ENCODE data around the gene DLGAP1. TPM values are rescaled to one million over a fixed set of nuclear protein-coding genes. Genes with fewer than 3 reads are reported as not detected.

The DLGAP1 gene
- total RNA-seq, 1 donor from 2014 or later, result 0.05 TPM

GRCh38 chr18:3758531-3758930, 696.6 kb downstream of the DLGAP1 start:
- Mint-ChIP-seq H3K9me3 (ENCODE audit: unreplicated experiment) (peaks cover 20% of the 10 kb centered on the region), H3K36me3 (ENCODE audit: unreplicated experiment) (peaks cover 2% of the 10 kb centered on the region), H3K27me3 (ENCODE audit: unreplicated experiment) (peaks cover 5% of the 10 kb centered on the region), H3K4me1 (ENCODE audit: unreplicated experiment) (no peaks in the 10 kb centered on the region), H3K4me3 (ENCODE audit: unreplicated experiment) (no peak overlapping the region), H3K27ac (ENCODE audit: unreplicated experiment) (no peak overlapping the region)
- TF ChIP-seq CTCF (IDR thresholded peaks at IDR 0.05), result no peak
- no peak for DNase-seq (ENCODE audit: extremely low spot score, unreplicated experiment)

- Mint-ChIP-seq H3K9me3 (ENCODE audit: unreplicated experiment) (peaks cover 20% of the 10 kb centered on the region), H3K4me3 (ENCODE audit: unreplicated experiment) (no peak overlapping the region)
These were observed 697.7 kb downstream of the DLGAP1 start for GRCh38 chr18:3757361-3757760.

GRCh38 chr18:3753106-3753505, 702.0 kb downstream of the DLGAP1 start:
- H3K27ac Mint-ChIP-seq (ENCODE audit: unreplicated experiment), result no peak overlapping the region
- TF ChIP-seq CTCF (IDR thresholded peaks at IDR 0.05), result no peak
- no peaks in the 10 kb centered on the region for H3K4me1 Mint-ChIP-seq (ENCODE audit: unreplicated experiment)
- no peak for DNase-seq (ENCODE audit: extremely low spot score, unreplicated experiment)
- peaks cover 8% of the 10 kb centered on the region for H3K27me3 Mint-ChIP-seq (ENCODE audit: unreplicated experiment)
- no peak overlapping the region for H3K4me3 Mint-ChIP-seq (ENCODE audit: unreplicated experiment)
- H3K9me3 Mint-ChIP-seq (ENCODE audit: unreplicated experiment), result peaks cover 17% of the 10 kb centered on the region
- H3K36me3 Mint-ChIP-seq (ENCODE audit: unreplicated experiment), result peaks cover 2% of the 10 kb centered on the region

More at GRCh38 chr18:3757361-3757760, 697.7 kb downstream of the DLGAP1 start:
- Mint-ChIP-seq H3K36me3 (ENCODE audit: unreplicated experiment) (peaks cover 2% of the 10 kb centered on the region), H3K27ac (ENCODE audit: unreplicated experiment) (no peak overlapping the region), H3K27me3 (ENCODE audit: unreplicated experiment) (peaks cover 6% of the 10 kb centered on the region), H3K4me1 (ENCODE audit: unreplicated experiment) (no peaks in the 10 kb centered on the region)
- TF ChIP-seq CTCF (IDR thresholded peaks at IDR 0.05), result no peak
- no peak for DNase-seq (ENCODE audit: extremely low spot score, unreplicated experiment)

DNA sequence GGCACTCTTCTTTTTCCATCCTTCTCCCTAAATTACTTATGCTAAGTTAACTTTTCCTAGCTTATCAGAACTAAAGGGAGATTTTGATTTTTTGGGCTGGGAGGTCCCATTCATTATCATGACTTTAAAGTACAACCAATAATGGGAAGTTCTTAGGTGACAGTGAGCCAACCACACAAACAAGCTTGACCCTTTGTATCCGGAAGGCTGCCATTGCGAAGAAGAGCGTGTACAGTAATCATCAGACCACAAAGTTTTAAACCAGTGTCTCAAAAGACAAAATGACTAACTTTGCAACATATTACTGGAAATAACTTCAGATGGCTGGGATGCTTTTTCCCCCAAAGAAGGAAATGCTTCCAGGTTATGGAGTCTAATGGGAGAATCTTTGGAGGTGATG, 707.0 kb downstream of the DLGAP1 start:
- no peak overlapping the region for H3K4me3 Mint-ChIP-seq (ENCODE audit: unreplicated experiment)
- no peaks in the 10 kb centered on the region for H3K4me1 Mint-ChIP-seq (ENCODE audit: unreplicated experiment)
- no peak for TF ChIP-seq CTCF (IDR thresholded peaks at IDR 0.05)
- no peaks in the 10 kb centered on the region for H3K9me3 Mint-ChIP-seq (ENCODE audit: unreplicated experiment)
- DNase-seq (ENCODE audit: extremely low spot score, unreplicated experiment), result no peak
- H3K36me3 Mint-ChIP-seq (ENCODE audit: unreplicated experiment), result no peaks in the 10 kb centered on the region
- H3K27ac Mint-ChIP-seq (ENCODE audit: unreplicated experiment), result no peak overlapping the region
- H3K27me3 Mint-ChIP-seq (ENCODE audit: unreplicated experiment), result peaks cover 11% of the 10 kb centered on the region

DNA sequence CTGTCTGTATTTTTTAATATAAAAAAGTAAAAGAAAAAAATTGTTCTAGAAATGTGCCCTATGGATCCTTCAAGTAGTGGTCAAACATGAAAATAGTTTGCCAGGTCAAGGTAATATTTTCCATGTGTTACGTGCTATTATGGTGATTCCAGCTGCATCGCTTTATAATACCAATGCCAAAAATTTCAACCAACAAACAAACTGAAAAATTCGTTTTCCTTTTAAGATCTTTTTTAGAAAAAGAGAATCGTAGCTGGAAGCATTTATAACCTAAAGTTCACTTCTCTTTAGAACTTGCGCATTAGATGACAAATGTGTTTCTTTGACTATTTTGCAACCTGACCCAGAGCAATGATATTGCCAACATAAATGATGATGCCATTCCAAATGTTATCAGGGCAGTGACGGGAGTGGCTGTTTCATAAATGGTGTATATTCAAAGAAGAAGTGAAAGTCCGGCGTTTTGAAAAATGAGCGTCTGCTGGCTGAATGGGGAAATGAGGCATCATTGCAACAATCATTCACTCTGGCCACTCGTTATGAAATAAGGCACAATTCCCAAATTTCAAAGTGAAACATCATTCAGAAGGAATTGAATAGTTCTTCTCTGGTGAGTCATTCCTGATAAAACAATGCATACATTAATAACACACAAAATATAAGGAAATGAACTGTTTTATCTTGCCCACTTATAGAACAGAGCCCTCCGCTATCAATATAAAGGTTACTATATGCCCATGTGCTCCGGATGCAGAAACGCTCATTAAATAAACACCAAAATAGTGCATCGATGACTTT, 707.7 kb downstream of the DLGAP1 start:
- no peak for DNase-seq (ENCODE audit: extremely low spot score, unreplicated experiment)
- no peak for TF ChIP-seq CTCF (IDR thresholded peaks at IDR 0.05)
- H3K4me3 Mint-ChIP-seq (ENCODE audit: unreplicated experiment), result no peak overlapping the region
- peaks cover 7% of the 10 kb centered on the region for H3K27me3 Mint-ChIP-seq (ENCODE audit: unreplicated experiment)
- no peak overlapping the region for H3K27ac Mint-ChIP-seq (ENCODE audit: unreplicated experiment)
- H3K9me3 Mint-ChIP-seq (ENCODE audit: unreplicated experiment), result no peaks in the 10 kb centered on the region
- H3K4me1 Mint-ChIP-seq (ENCODE audit: unreplicated experiment), result no peaks in the 10 kb centered on the region
- H3K36me3 Mint-ChIP-seq (ENCODE audit: unreplicated experiment), result no peaks in the 10 kb centered on the region
